ENCODE measurements around the gene INO80D. TPM values are rescaled to one million over a fixed set of nuclear protein-coding genes. Genes with fewer than 3 reads are reported as not detected.

The INO80D gene
- total and polyA plus RNA-seq, 2 of the 13 experiments (the other 11 are each of a cell fraction or from before 2014, with no cell fraction given) = 7.6 to 7.9 TPM

DNA sequence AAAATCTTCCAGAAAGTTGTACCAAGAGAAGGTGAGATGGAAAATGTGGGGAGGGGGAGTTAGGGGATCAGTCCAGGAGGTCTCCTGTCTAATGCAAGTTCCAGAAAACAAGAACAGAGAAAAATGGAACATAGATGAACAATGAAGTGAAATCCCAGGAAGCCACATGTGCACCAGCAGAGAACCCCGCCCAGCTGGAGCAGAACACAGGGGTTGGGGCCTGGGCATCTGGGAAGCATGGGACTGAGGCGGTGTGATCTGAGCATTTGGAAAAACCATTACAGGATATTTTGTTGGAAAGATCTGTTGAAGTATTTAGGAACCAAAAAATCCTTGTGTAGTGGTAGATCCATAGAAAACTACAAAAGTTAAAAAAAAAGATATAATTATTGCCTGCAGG is 133.7 kb downstream of the INO80D start:
- Histone ChIP-seq H3K4me2 (ENCODE audit: low read depth, low read length) (no peak overlapping the region), H4K20me1 (ENCODE audit: insufficient read depth, low read length) (no peaks in the 10 kb centered on the region), H3K9ac (ENCODE audit: insufficient read depth, low read depth, low read length) (no peak overlapping the region), H3K27ac (ENCODE audit: extremely low read length, insufficient read depth, low read length) (no peak overlapping the region), H3K79me2 (ENCODE audit: insufficient read depth, low read length) (no peaks in the 10 kb centered on the region), H3K9me3 (ENCODE audit: low read length) (peaks cover 3% of the 10 kb centered on the region; the same call in 1 of the 2 replicates), H3K27me3 (ENCODE audit: control insufficient read depth in 1 of 2, insufficient read depth in 2 of 2, low read length in 2 of 2) (peaks cover 0 to under 1% of the 10 kb centered on the region in 2 experiments; a peak in 1 of 5 replicates), H3K36me3 (replicated peaks in 1 of 2; ENCODE audit: control insufficient read depth in 1 of 2, insufficient read depth in 2 of 2, low read length in 2 of 2) (no peaks in the 10 kb centered on the region), H3K4me1 (ENCODE audit: insufficient read depth, low read length) (peaks cover 53% of the 10 kb centered on the region), H2AFZ (ENCODE audit: low read length) (no peak overlapping the region), H3K4me3 (replicated peaks in 1 of 3; ENCODE audit: insufficient read depth in 1 of 3, low read depth in 2 of 3, low read length in 3 of 3) (no peak overlapping the region)
- intact Hi-C loops (cut with micrococcal nuclease; ENCODE audit: unreplicated experiment) (no loop called here), in situ Hi-C loops (cut with HindIII; ENCODE audit: extremely low pct_ligation_motif_present, low pct_unique_long_range_greater_than_20kb) (no loop called here)
- POLR2A ChIA-PET = interaction anchor here (0.6 kb wide), 1 partner anchor 118 kb away, joined by 3 read pairs; no protein-coding TSS in a partner anchor
- WGBS (ENCODE audit: low lambda C conversion rate) = 60% methylated on average over 2 of the region's 2 CpGs
- TF ChIP-seq, protein P1, sequence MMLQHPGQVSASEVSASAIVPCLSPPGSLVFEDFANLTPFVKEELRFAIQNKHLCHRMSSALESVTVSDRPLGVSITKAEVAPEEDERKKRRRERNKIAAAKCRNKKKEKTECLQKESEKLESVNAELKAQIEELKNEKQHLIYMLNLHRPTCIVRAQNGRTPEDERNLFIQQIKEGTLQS (CRISPR knock-in tag; IDR thresholded peaks at IDR 0.05) = no peak
- TF ChIP-seq, protein P2, sequence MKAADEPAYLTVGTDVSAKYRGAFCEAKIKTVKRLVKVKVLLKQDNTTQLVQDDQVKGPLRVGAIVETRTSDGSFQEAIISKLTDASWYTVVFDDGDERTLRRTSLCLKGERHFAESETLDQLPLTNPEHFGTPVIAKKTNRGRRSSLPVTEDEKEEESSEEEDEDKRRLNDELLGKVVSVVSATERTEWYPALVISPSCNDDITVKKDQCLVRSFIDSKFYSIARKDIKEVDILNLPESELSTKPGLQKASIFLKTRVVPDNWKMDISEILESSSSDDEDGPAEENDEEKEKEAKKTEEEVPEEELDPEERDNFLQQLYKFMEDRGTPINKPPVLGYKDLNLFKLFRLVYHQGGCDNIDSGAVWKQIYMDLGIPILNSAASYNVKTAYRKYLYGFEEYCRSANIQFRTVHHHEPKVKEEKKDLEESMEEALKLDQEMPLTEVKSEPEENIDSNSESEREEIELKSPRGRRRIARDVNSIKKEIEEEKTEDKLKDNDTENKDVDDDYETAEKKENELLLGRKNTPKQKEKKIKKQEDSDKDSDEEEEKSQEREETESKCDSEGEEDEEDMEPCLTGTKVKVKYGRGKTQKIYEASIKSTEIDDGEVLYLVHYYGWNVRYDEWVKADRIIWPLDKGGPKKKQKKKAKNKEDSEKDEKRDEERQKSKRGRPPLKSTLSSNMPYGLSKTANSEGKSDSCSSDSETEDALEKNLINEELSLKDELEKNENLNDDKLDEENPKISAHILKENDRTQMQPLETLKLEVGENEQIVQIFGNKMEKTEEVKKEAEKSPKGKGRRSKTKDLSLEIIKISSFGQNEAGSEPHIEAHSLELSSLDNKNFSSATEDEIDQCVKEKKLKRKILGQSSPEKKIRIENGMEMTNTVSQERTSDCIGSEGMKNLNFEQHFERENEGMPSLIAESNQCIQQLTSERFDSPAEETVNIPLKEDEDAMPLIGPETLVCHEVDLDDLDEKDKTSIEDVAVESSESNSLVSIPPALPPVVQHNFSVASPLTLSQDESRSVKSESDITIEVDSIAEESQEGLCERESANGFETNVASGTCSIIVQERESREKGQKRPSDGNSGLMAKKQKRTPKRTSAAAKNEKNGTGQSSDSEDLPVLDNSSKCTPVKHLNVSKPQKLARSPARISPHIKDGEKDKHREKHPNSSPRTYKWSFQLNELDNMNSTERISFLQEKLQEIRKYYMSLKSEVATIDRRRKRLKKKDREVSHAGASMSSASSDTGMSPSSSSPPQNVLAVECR (CRISPR knock-in tag; IDR thresholded peaks at IDR 0.05; ENCODE audit: borderline replicate concordance) = no peak
- no peak for TF ChIP-seq CBX5 (CRISPR knock-in tag; IDR thresholded peaks at IDR 0.05; ENCODE audit: borderline replicate concordance)
- no peak for TF ChIP-seq SP4 (CRISPR knock-in tag; IDR thresholded peaks at IDR 0.05)
- no peak for TF ChIP-seq ZNF225 (CRISPR knock-in tag; IDR thresholded peaks at IDR 0.05)
- TF ChIP-seq ZNF230 (CRISPR knock-in tag; IDR thresholded peaks at IDR 0.05) = no peak
- no peak for TF ChIP-seq SNAPC2 (CRISPR knock-in tag; IDR thresholded peaks at IDR 0.05)
- no peak for TF ChIP-seq NCOA5 (CRISPR knock-in tag; IDR thresholded peaks at IDR 0.05)
- TF ChIP-seq NFE2 (CRISPR knock-in tag; IDR thresholded peaks at IDR 0.05) = no peak
- TF ChIP-seq, protein P3, sequence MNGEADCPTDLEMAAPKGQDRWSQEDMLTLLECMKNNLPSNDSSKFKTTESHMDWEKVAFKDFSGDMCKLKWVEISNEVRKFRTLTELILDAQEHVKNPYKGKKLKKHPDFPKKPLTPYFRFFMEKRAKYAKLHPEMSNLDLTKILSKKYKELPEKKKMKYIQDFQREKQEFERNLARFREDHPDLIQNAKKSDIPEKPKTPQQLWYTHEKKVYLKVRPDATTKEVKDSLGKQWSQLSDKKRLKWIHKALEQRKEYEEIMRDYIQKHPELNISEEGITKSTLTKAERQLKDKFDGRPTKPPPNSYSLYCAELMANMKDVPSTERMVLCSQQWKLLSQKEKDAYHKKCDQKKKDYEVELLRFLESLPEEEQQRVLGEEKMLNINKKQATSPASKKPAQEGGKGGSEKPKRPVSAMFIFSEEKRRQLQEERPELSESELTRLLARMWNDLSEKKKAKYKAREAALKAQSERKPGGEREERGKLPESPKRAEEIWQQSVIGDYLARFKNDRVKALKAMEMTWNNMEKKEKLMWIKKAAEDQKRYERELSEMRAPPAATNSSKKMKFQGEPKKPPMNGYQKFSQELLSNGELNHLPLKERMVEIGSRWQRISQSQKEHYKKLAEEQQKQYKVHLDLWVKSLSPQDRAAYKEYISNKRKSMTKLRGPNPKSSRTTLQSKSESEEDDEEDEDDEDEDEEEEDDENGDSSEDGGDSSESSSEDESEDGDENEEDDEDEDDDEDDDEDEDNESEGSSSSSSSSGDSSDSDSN (CRISPR knock-in tag; IDR thresholded peaks at IDR 0.05) = no peak
- TF ChIP-seq, protein P4, sequence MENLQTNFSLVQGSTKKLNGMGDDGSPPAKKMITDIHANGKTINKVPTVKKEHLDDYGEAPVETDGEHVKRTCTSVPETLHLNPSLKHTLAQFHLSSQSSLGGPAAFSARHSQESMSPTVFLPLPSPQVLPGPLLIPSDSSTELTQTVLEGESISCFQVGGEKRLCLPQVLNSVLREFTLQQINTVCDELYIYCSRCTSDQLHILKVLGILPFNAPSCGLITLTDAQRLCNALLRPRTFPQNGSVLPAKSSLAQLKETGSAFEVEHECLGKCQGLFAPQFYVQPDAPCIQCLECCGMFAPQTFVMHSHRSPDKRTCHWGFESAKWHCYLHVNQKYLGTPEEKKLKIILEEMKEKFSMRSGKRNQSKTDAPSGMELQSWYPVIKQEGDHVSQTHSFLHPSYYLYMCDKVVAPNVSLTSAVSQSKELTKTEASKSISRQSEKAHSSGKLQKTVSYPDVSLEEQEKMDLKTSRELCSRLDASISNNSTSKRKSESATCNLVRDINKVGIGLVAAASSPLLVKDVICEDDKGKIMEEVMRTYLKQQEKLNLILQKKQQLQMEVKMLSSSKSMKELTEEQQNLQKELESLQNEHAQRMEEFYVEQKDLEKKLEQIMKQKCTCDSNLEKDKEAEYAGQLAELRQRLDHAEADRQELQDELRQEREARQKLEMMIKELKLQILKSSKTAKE (CRISPR knock-in tag; IDR thresholded peaks at IDR 0.05; ENCODE audit: borderline replicate concordance) = no peak
- TF ChIP-seq, protein P5, sequence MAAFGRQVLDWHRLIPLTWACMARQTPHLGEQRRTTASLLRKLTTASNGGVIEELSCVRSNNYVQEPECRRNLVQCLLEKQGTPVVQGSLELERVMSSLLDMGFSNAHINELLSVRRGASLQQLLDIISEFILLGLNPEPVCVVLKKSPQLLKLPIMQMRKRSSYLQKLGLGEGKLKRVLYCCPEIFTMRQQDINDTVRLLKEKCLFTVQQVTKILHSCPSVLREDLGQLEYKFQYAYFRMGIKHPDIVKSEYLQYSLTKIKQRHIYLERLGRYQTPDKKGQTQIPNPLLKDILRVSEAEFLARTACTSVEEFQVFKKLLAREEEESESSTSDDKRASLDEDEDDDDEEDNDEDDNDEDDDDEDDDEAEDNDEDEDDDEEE (CRISPR knock-in tag; IDR thresholded peaks at IDR 0.05) = no peak
- TF ChIP-seq SMAD3 (CRISPR knock-in tag; IDR thresholded peaks at IDR 0.05) = no peak
- TF ChIP-seq HNF4G (IDR thresholded peaks at IDR 0.05; ENCODE audit: borderline replicate concordance, low read depth, low read length) = no peak
- no peak for TF ChIP-seq HNF4G (CRISPR knock-in tag; IDR thresholded peaks at IDR 0.05; ENCODE audit: borderline replicate concordance, low read depth)
- TF ChIP-seq GATAD1 (CRISPR knock-in tag; IDR thresholded peaks at IDR 0.05) = no peak
- BruUV-seq (replicated peaks) = no TSS peak
- ATAC-seq = no peak
- CTCF ChIA-PET (ENCODE audit: low intra/inter-chr PET ratio, low total read pairs) = no interaction called here
- FAIRE-seq = no peak
- no peak for DNase-seq (ENCODE audit: low spot score)

All from HepG2 (cell line).